Measurements from ENCODE around the gene USPL1.

USPL1 gene

DNA sequence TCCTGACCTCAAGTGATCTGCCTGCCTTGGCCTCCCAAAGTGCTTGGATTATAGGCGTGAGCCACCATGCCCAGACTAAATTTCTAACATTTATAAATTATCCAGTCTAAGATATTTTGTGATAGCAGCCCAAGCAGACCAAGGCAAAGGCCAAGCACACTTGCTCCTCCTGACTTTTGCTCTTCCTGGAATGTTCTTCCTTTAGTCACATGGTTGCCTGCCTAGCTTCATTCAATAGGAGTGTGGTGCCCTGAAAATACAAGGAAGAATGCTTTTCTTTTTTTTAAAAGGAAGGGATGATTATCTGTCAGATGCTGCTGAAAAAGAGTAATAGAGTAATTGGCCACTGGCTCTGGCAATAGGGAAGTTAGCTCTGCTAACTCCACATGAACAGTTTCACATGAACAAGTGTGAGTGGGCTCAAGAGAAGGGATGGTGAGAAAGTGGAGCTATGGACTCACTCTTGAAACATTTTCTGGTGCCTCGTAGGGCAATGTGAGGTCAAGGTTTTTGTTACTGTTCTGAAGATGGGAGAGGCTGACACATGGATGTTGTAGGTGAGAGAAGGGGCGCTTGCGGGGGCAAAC lies 47.1 kb downstream of the USPL1 start:
- no peak for DNase-seq

DNA sequence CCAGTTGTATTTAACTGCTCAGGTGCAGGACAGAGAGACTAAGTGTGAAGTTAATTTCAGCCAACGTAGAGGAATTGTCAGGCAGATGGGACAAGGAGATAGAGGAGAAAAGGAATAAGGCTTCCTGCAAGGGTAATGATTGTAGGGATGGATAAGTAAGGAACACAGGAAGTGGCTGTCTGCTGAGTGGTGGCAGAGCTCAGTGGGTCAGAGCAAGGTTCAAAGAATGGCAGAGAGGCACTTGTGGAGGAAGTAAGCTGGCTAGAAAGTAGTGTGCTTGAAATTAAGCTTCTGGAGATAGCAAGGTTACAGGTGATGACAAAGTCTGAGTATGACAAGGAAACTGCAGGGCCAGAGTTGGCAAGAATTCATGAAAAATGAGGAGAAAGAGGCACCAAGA lies 47.9 kb downstream of the USPL1 start:
- no peak for DNase-seq

DNA sequence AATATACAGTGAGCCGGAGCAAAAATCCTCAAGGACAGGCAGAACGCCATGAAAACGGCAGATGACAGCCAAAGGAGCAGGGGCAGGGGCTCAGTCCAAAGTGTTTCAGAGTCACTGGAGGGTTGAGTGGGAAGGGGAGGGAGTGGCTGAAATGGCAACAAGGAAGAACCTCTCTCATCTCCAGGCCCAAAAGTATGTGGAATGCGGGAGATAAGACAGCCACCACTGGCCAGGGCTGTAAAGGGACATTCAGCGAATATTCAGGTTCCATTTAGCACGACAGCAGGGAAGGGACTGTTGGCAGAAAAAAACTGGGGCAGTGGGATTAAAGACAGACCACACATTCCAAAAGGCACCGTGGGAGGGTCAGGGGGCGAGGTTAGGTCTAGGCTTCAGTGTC lies 48.4 kb downstream of the USPL1 start:
- no peak for DNase-seq

DNA sequence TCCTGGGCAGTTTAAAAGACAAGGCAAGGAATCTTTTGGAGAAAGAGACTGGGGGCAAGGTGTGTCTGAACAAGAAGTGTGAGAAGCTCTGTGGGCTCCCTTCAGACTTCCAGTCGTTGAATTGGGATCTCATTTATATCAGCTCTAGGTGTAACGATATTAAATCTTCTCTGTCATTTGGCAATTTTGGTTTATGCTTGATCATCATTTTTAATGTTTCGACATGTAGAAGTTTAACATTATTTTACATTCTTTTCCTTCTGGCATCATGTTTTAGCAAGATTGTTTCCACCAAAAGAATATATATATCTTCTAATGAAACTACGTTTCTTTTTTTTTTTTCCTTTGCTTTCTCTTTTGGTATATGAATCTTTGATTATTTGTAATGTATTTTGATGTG lies 49.3 kb downstream of the USPL1 start:
- DNase-seq: no peak

DNA sequence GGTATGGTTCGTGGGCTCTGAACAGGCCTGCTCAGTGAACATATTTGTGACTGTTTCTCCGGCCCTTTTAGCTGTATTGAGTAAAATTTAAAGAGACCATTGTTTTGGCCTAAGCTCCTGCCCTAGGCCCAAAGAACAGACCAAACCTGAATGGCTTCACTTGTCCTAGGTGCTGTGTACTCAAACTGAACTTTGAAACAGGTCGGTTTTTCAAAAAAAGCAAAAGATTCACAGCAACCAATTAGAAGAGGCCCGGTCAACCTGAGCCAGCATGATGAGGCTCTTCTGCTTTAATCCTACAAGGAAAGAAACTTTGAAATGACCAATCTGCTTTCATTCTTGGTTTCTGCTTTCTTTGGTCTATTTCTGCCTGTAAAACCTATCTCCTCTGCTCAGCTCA lies 50.6 kb downstream of the USPL1 start:
- DNase-seq: no peak

DNA sequence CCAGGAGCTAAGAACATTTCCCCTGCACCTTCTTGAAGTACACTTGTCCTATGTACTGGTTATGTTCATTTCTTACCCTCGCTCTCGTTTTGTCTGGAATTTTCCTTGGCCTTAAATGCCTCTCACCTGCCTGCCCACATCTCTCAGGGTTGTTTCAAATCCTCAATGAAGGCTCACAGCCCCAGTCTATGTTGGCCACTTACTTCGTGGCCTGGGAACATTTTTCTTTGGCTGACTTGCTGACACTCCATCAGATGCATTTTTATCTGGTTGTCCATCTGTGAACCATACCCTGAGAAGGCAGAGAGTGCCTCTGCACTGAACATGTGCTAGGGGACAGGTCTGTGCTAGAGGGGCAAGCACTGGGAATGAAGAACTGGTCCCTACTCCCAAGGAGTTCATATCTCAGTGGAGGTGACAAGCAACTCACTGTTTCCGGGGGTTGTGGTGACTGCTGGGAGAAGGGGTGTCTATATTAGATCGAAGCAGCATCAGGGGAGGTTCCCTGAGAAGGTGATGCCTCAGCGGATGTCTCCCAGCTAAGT lies 53.6 kb downstream of the USPL1 start:
- DNase-seq: no peak

DNA sequence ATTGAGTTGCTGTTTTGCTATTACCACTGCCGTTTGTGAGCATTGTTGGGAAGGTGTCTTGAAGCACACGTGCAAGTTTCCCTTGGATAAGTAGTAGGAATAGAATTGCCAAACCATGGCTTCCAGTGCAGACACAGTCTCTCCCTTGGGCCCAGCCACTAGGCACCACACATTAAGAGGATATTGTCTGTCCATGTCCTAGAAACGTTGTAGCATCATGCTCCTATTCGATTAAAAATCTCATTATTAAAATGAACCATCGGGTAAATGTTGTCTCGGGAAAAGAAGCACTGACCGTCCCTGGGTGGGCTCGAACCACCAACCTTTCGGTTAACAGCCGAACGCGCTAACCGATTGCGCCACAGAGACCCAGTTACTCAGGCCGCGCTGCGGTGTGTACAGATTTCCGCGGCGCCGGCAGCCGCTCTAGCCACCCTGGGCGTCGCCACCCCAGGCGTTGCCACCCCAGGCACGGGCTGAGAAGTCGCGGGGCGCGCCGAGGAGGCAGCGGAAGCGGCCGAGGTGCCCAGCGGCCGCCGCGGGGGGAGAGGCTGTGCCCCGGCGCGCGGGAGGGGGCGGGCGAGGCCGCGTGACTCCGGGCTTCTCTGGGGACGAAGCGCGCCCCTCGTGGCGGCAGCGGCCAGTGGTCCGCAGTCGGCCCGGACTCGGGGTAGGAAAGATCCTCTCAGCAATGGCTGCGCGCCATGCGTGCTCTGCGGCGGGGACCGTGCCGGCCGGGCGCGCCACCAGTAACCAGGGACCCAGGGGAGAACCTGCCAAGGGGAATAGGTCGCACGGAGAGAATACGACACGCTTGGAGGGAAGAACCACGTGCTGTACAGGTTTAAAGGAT lies 56.2 kb downstream of the USPL1 start:
- peak; percentile 90 for DNase-seq

DNA sequence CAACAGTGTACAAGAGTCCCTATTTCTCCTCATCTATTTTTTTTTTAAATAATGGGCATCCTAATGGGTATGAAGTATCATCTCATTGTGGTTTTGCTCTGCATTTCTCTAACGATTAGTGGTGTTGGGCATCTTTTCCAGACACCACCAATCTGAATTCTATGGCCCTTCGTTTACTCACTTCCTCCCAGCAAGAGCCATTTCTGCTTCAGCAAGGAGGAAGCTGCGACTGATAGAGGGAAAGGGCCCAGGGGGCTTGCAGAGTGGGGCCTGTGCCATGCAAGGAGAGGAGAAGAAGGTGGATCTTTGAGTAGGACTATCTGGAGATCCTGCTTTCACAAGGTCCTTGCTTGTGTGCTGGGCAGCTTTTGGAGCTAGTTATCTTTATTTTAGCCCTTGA lies 58.0 kb downstream of the USPL1 start:
- DNase-seq: no peak

DNA sequence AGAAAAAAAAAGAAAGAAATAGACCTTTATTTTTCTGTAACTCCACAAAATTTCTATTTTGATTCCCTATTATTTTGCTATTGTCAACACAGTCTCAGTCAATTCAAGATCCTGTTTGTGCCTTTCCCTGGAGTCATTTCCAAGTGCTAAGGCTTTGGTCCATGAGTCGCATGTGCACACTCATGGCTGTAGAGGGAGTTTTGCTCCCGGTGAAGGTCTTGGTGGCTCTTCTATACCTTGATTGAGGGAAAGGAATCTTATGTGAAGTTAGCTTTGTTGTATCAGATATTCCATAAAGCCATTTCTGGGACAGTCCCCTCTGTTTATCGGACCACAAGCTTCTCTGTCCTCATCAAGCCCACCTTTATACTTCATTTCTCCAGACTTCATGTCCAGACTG lies 59.0 kb downstream of the USPL1 start:
- no peak for DNase-seq

DNA sequence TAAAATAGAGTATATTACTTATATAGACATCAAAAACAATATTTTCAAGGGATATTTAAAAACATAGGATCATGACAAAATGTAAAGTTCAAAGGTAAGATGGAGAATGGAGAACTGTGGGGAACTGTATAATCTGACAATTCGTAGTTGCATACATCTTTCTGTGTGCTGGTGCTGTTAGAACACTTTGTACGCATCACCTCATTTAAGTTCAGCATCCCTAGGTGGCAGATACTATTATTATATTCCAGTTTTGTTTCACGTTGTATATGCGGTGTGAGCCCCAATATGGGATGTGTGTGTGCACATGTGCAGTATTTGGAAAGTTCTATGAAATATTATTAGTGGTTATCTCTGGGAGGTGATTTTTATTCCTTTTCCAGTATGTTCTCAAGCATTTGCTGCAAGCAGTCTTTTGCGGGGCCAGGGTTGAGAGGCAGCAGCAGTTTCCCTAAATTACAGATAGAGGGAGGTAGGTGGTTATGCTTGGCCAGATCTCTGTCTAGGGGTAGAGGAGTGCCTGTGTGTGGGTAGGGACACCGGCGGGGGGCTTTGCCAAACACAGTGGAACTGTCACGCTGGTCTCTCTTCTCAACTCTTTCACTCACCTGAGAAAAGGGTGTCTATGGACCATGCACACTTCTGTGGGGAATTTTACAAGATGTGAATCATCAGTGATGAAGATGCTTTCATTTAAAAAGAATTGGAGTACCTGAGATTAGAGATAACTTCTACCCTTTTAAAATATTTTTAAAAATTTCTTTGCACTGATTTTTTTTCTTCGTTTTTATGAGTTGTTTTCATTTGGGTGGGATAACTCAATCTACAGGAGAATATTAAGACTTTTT lies 62.0 kb downstream of the USPL1 start:
- DNase-seq: peak; percentile 9

DNA sequence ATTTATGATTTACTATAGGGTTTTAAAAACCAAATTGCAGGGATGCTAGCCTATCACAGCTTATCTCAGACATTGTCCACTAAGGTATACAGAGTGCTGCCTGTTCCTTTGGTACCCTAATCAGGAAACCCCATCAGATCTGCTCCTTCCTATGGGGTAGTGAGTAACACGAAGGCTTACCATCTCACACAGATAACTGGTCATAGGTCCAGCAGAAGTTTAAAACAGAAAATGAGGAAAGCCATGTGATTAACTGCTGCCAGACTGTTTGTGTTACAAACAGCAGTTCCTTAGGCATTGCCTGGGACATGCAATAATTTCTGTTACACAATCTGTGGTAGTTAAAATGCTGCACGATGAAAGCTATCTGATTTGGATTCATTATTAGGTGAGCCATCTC lies 64.1 kb downstream of the USPL1 start:
- DNase-seq: no peak

DNA sequence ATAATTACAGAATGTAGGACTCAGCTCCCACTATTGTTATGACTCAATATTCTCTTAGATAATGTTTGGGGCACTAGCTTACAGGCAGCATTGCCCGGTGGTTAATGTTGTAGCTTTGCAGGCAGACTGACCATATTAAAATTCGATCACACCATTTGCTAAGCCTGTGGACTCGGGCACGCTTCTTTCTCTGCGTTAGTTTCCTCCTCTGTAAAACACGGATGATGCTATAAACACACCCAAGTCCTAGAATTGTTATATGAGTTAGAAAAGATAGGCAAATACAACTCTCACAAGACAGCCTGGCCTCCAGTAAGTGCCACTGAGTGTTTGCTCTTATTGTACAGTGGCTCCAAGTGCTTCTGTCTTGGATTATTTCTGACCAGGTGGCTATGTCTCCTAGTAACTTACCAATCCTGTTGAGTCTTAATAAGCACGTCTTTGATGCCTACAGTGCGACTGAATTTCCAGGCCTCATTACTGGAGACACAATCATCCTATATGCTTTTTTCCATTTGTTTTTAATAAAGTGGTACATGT lies 67.7 kb downstream of the USPL1 start:
- no peak for DNase-seq

DNA sequence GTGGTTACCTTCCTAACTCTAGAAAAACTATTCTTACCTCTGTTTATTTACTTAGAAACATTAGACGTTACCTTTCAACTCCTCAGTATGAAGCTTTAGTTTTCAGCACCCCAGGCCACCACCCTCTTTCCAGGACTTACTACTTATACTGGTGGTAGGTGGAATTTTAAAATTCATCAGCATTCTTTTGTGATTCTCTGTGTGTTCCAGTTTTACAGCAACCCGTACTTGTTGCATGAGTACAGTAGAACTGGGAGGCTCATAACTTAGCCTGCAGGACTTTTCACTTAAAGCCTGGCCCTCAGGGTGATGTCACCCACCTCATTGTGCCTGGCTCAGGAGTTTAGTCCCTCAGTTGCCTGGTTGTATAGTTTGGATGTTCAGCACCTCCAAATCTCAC lies 68.3 kb downstream of the USPL1 start:
- no peak for DNase-seq

DNA sequence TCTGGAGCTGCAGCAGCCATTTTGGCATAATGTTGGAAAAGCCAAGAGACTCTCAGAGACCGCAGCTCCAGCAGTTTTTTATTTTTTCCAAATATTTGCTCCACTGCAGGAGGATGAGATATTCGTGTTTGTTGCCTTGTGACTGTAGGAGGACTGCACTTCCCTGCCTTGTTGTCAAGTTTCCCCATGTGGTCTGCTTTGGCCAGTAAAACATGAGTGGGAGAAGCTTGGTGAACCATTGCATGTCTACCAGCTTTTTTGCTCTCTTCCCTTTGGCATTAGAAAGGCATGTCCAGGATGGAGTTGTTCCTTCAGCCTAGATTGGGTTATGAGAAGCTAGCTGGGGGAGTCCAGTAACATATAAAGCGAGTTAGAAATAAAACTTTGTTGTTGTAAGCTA lies 69.9 kb downstream of the USPL1 start:
- DNase-seq: no peak

DNA sequence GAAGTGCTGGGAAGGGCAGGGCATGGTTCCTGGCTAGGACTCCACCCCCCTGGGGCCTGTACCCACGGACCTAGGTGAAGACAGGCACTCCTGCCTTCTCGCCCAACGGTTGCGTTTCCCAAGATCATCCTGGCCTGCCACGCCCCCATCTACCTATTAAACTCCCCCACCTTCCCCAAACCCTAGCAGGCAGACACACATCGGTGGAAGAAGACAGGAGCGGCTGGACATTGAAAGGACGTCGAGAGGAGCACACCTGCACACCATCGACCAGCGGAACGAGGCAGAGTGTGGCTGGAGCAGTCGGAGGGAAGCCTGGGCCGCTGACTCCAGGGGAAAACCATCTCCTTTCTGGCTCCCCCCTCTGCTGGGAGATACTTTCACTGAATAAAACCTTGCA lies 72.0 kb downstream of the USPL1 start:
- no peak for DNase-seq

DNA sequence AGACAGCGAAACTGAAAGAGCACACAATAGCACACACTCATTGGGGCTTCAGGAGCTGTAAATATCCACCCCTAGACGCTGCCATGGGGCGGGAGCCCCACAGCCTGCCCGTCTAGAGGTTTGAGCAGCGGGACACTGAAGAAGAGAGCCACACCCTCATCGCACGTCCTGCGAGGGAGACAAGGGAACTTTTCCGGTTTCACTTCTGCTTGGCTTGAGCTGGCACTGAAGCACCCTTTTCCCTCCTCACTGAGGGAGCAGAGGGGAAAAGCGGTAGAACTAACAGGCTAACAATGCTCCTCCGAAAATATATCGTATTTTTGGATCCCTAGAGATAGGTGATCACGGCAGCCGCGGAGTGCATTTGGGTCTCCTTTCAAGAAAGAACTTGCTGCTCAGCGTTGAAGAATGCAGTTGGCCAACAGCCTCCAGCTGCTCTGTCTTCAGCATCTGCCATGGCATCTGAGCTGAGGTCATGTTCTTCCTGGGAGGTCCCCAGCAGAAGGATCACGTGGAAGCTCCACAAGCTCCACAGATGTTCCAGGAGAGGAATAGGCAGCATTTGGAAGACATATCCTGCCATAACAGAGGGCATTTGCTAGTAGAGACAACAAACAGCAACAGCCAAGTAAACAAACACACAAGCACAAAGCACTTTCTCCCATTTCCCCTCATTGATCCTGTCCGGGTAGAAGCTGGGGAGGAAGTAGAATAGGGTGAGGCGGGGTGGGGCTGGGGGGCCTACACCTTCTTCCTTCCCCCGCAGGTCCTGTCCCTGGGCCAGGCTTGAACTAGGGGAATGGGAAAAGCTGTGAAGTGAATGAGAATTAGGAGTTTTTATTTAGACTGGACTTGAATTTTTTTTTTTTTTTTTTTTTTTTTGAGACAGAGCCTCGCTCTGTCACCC lies 72.8 kb downstream of the USPL1 start:
- DNase-seq: peak; percentile 18

DNA sequence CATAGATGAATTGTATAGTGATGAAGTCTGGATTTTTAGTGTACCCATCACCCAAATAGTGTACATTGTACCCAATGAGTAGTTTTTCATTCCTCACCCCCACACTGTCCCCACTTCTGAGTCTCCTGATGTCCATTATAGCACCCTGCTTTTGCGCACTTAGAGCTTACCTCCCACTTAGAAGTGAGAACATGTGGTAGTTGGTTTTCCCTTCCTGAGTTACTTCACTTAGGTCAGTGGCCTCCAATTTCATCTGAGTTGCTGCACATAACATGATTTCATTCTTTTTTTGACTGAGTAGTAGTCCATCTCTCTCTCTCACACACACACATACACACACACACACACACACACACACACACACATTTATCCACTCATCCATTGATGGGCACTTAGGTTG lies 74.4 kb downstream of the USPL1 start:
- DNase-seq: no peak

DNA sequence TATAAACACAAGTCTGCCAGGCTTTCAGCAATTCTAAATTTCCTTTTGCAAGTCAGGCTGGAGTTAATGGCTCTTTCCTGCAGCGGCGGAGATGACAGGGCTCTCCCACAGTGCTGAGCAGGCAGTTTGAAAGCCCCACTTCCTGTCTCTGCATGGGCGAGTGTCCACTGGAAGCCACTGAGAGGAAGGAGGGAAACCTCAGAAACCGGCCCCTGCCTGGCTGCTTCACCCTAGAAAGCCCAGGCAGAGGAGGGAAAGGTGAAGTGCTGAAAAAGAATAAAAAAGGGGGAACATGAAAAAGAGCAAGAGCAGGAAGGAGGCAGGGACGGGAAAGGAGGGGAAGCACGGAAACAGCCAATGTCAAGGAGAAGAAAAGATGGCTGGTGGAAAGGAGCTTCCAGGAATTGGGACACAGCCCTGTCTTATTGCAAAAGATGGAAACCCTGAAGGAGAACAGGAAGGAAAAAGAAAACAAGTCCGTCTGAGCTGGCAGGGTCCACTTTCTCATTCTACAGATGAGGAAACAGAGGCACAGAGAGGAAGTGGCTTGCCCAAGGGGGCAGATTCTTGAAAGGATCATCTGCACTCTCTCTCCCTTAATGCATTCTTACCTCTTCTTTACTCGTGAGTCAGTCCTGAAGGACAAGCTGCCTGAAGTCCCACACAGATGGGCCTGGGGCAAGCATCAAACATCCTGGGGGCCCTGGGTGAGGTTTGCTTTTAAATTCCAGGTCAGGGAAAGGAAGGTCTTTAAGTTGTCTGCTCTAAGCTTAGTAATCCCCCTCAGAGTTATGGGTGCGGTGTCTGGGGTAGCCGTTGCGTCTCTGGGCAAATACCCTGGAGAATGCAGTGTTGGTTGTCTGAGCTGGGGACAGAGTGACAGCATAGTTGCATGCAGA lies 78.8 kb downstream of the USPL1 start:
- no peak for DNase-seq

DNA sequence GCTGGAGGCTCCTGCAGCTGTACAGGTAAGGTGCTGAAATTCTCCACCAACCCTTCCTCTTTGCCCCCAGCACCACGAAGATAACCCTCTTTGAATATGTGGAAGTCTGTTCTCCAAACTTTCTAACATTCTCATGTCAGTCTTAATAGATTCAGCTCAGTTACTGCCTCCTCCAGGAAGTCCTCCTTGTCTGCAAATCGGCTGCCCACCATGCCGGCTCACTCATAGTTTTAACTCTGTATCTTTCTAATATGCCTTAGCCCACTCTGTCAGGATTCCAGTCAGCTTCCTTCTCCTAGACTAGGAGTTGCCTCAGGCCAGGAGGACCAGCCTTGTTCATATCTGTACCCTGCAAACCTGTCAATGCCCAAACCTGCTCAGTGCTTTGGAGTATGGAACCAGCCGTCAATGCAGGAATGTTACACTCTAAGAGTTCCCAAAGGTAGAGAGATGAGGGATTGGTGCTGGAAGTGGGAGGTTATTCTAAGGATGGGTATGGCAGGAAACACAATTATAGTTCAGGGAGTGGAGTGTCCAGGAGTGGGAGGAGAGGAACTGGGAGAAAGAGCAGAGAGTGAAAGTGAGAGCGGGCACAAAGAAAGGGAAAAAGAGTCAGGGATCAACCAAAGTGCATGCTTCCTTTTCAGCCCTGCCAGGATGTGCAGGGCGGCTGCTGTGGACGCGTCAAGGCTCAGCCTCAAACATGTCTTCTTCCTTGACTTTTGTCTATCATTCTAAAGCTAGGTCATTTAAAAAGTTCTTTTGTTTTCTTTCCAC lies 79.6 kb downstream of the USPL1 start:
- DNase-seq: no peak

DNA sequence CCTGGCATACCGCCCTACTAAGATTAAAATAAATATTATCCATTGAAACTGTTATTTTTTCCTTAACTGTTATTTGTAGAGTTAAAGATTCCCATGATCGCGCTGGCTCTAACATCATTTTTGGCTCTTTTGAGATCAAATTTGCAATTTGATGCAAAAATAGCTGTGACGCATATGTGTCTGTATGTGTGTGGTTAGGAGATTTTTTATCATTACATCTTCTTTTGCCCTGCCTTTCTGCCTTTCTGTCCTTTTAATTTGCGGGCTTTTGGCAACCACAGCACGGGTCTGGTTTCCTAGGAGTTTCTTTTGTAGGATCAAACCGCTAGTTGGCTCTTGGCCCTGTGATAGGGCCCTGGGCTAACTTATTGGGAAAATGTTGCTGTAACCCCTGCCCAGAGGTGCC lies 80.3 kb downstream of the USPL1 start:
- DNase-seq: no peak

Data from activated naive CD4-positive, alpha-beta T cell treated with Interleukin-2 at 50 U/mL for 16 hours (primary cell).